8988T (cell line): Measurements from ENCODE around the gene GALNTL6.
"Not testable (repeated sequence)": the region's sequence is repeated elsewhere in the genome, so short reads cannot be mapped to it uniquely, and the experiment has no call there.

Experiments
- DNase-seq: peaks from one replicate; pipeline ENCODE4 v3.0.0; 2011

GALNTL6 gene

GRCh38 chr4:173002830-173003561 lies 1189.8 kb downstream of the GALNTL6 start:
- DNase-seq, result no peak

- DNase-seq, result no peak
Observed at GRCh38 chr4:173005912-173006633, 1192.9 kb downstream of the GALNTL6 start.

GRCh38 chr4:173008436-173008835 lies 1195.2 kb downstream of the GALNTL6 start:
- DNase-seq, result no peak

- DNase-seq, result no peak
Observed at GRCh38 chr4:173009129-173009823, 1196.1 kb downstream of the GALNTL6 start.

GRCh38 chr4:173012608-173013007 lies 1199.4 kb downstream of the GALNTL6 start:
- DNase-seq, result no peak

- DNase-seq, result no peak
Observed at GRCh38 chr4:173013232-173013930, 1200.2 kb downstream of the GALNTL6 start.

DNA sequence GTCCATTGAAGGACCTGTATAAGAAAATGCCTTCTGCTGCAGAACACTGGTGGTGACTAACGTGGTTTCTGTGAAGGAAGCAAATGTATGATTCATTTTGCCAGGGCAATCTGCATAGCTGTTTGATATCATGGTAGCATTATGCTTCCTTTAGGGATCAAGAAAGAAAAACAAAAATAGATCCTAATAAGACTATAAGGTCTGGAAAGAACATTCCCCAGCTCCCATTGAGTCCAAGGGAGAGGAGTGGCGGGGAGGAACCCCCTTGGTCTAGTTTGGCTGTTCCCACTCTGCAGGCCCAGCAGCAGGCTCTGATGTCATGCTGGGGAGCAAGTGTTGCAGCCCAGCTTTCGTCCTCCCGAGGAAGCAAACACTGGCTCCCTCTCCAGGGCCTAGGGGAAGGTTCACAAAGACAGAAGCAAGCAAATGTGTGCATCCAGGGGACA lies 1200.9 kb downstream of the GALNTL6 start:
- no peak for DNase-seq

- DNase-seq, result no peak
Observed at GRCh38 chr4:173014836-173015235, 1201.6 kb downstream of the GALNTL6 start.

DNA sequence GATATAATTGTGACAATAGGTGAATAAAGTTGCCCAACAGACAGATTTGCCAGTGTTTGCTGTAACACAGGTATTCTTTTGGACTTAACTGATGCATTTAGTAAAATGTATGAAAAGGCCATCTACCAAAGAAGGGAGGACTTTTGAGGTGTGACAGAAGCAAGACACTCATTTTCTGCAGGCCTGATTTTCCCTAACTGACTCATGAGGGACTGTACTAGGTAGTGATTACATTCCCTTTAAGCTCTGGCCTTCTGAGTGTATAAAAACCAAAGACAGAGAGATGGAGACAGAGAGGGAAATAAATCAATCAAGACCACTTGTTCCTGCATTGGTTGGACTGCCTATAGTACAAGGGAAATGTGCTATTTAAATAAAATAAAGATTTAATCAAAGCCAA lies 1204.6 kb downstream of the GALNTL6 start:
- no peak for DNase-seq

- no peak for DNase-seq
Observed at GRCh38 chr4:173018446-173018845, 1205.2 kb downstream of the GALNTL6 start.

DNA sequence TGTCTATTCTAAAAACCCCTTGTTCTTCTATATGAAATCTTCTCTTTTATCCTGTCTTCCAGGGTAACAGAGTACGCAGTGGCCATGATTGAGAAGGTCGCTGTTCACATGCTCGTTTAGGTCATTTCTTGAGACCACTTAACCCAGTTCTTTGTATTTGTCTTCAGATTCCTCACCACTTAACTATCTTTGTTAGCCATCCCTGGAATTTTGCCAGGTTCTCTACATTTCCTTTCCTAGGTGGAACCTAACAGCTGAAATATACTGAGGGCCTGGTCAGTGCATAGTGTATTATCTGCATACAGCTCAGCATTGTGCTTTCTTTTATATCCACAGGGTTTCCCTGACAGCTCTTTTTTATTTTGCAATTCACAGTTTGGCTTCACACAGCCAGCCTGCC lies 1206.5 kb downstream of the GALNTL6 start:
- DNase-seq, result no peak

- DNase-seq, result not testable (repeated sequence)
Observed at GRCh38 chr4:173021746-173022573, 1208.8 kb downstream of the GALNTL6 start.

GRCh38 chr4:173024203-173024602 lies 1211.0 kb downstream of the GALNTL6 start:
- DNase-seq, result no peak

DNA sequence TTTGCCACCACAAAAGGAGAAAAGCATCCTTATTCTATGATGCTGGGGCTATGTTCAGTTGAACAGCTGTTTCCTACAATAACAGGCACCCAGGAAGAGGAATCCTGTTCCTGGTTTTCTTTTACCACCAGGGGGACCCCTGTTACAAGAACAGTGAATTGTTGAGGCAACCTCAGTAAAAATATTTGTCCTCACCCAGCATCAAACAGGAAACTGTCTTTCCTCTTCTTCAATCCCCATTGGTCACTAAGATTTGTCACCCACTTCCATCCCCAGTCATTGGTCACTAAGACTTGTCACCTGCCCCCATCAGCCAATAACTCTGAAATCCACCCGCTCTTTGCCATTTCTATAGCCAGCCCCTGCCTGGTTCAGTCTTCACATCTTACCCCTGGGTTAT lies 1211.9 kb downstream of the GALNTL6 start:
- no peak for DNase-seq

- DNase-seq, result no peak
Observed at GRCh38 chr4:173037242-173037641, 1224.0 kb downstream of the GALNTL6 start.

DNA sequence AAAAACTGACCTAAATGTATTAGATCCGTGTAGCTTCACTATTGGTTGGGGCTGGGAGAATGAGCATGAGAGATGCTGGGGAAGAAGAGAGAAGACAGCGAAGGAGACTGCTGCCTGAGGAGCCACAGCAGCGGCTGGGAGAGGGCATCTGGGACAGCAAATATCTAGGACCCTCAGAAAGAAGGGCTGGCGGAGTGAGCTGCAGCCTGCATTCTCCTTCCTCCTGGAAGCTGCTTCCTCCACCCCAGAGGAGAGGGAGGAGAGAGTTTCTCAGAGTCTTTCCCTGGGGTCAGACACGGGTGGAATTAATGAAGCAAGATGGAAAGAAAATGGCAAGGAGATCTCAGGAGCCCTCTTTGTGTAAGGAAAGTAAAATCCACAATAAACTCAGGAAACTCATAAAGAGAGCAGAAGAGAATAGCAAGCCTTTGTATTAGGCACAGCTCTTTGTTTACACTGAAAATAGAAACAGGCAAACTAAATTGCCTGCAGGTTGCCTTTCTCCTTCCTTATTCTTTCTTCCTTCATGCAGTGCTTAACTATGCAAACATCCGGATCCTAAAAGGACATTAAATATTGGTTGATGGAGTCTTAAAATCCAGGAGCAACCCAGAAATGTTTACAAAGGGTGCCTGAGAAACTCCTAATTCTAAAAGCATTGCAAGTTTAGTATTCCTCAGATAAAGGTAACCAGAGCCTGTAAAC lies 1225.1 kb downstream of the GALNTL6 start:
- DNase-seq, result no peak

GRCh38 chr4:173039617-173040577 lies 1226.7 kb downstream of the GALNTL6 start:
- DNase-seq, result no peak

DNA sequence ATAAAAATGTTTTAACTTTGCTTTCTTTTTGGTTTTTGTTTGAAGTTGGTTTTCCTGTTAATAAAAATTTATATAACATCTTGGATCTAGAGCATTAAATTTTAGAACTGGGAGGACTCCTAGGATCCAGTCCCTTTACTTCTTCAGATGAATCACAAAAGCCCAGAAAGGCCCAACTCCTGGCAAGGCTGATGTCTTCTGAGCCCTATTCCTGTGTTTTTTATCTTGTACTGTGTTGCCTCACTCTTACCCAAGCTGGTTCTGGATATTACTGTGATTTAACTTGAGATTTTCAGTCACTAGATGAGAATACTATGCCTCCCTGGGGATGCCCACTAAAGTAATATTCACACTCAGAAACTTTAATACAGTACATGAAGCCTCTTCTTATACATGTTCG lies 1228.3 kb downstream of the GALNTL6 start:
- DNase-seq, result no peak

- DNase-seq, result not testable (repeated sequence)
Observed at GRCh38 chr4:173042139-173042538, 1228.9 kb downstream of the GALNTL6 start.

DNA sequence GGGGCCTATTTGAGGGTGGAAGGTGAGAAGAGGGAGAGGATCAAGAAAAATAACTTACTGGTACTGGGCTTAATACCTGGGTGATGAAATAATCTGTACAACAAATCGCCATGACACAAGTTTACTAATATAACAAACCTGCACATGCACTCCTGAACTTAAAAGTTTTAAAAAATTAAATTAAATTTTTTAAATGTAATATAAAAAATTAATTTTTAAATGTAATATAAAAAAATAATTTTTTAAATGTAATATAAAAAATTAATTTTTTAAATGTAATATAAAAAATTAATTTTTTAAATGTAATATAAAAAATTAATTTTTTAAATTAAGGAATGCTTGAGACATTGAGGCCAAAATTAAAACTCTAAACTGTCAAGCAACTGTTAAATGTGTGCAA lies 1231.1 kb downstream of the GALNTL6 start:
- DNase-seq, result no peak
